OCI-LY3 (cell line): Measurements from ENCODE around the gene ZNF248.

Source experiments
- CTCF ChIP-seq: fragments of 200-600, 300-600 bp; sonication (generic); IDR thresholded peaks from 2 replicates; pipeline ENCODE4 v1.5.1; 2014; ENCODE audit warnings: antibody characterized with exemption, low read length, low read depth
- EZH2phosphoT487 ChIP-seq: fragments of 200-600 bp; shearing (Covaris generic); IDR thresholded peaks from 2 replicates; pipeline ENCODE4 v1.6.1; 2018; ENCODE audit warnings: antibody characterized with exemption, mixed run types, low read depth

GRCh38 chr10:37813763-37814162 lies 43.6 kb downstream of the ZNF248 start:
- no peak for TF ChIP-seq CTCF
- TF ChIP-seq EZH2phosphoT487, result no peak
